Measurements from ENCODE around the gene PAX8. TPM values are rescaled to one million over a fixed set of nuclear protein-coding genes. Genes with fewer than 3 reads are reported as not detected.

The PAX8 gene
- total and polyA plus RNA-seq, 2 donors (not counting 1 experiment from before 2014, with no cell fraction given): 0.26 to 0.50 TPM

- Histone ChIP-seq H3K27ac (ENCODE audit: insufficient read depth, low read length) (no peak overlapping the region), H3K4me1 (ENCODE audit: control insufficient read depth, extremely low read depth, insufficient read depth, low read length) (no peaks in the 10 kb centered on the region), H3K79me2 (ENCODE audit: control insufficient read depth, insufficient read depth, low read length) (no peaks in the 10 kb centered on the region), H3K9ac (ENCODE audit: insufficient read depth, low read length) (no peak overlapping the region), H3K4me3 (replicated peaks in 1 of 4; ENCODE audit: control extremely low read depth in 1 of 4, insufficient read depth in 1 of 4, low read depth in 3 of 4, low read length in 4 of 4) (no peak overlapping the region), H3K9me3 (ENCODE audit: control insufficient read depth, insufficient read depth, low read depth, low read length) (no peaks in the 10 kb centered on the region), H3K27me3 (ENCODE audit: control insufficient read depth, insufficient read depth, low read length) (no peaks in the 10 kb centered on the region), H2AFZ (ENCODE audit: low read length) (no peak overlapping the region), H4K20me1 (ENCODE audit: control insufficient read depth, extremely low read depth, insufficient read depth, low read length) (no peaks in the 10 kb centered on the region), H3K36me3 (ENCODE audit: control insufficient read depth, insufficient read depth, low read length) (no peaks in the 10 kb centered on the region), H3K4me2 (ENCODE audit: extremely low read depth, insufficient read depth, low read length) (no peak overlapping the region)
- DNase-seq (ENCODE audit: low read depth in 2 of 2): no peak
- TF ChIP-seq, protein P1, sequence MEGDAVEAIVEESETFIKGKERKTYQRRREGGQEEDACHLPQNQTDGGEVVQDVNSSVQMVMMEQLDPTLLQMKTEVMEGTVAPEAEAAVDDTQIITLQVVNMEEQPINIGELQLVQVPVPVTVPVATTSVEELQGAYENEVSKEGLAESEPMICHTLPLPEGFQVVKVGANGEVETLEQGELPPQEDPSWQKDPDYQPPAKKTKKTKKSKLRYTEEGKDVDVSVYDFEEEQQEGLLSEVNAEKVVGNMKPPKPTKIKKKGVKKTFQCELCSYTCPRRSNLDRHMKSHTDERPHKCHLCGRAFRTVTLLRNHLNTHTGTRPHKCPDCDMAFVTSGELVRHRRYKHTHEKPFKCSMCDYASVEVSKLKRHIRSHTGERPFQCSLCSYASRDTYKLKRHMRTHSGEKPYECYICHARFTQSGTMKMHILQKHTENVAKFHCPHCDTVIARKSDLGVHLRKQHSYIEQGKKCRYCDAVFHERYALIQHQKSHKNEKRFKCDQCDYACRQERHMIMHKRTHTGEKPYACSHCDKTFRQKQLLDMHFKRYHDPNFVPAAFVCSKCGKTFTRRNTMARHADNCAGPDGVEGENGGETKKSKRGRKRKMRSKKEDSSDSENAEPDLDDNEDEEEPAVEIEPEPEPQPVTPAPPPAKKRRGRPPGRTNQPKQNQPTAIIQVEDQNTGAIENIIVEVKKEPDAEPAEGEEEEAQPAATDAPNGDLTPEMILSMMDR (conservative IDR thresholded peaks at IDR 0.05 in 1 of 2, IDR thresholded peaks at IDR 0.05 in 1 of 2; ENCODE audit: low read depth in 1 of 2, low read length in 2 of 2): no peak
- TF ChIP-seq EZH2 (IDR thresholded peaks at IDR 0.05; ENCODE audit: low read length, missing control alignments): no peak
Observed at GRCh38 chr2:113171334-113172075, 107.2 kb downstream of the PAX8 start.

- Histone ChIP-seq H3K4me3 (replicated peaks in 1 of 4; ENCODE audit: control extremely low read depth in 1 of 4, insufficient read depth in 1 of 4, low read depth in 3 of 4, low read length in 4 of 4) (no peak overlapping the region), H2AFZ (ENCODE audit: low read length) (no peak overlapping the region), H4K20me1 (ENCODE audit: control insufficient read depth, extremely low read depth, insufficient read depth, low read length) (no peaks in the 10 kb centered on the region), H3K4me1 (ENCODE audit: control insufficient read depth, extremely low read depth, insufficient read depth, low read length) (no peaks in the 10 kb centered on the region), H3K9me3 (ENCODE audit: control insufficient read depth, insufficient read depth, low read depth, low read length) (no peaks in the 10 kb centered on the region), H3K4me2 (ENCODE audit: extremely low read depth, insufficient read depth, low read length) (no peak overlapping the region), H3K9ac (ENCODE audit: insufficient read depth, low read length) (no peak overlapping the region), H3K79me2 (ENCODE audit: control insufficient read depth, insufficient read depth, low read length) (no peaks in the 10 kb centered on the region), H3K27me3 (ENCODE audit: control insufficient read depth, insufficient read depth, low read length) (no peaks in the 10 kb centered on the region), H3K27ac (ENCODE audit: insufficient read depth, low read length) (no peak overlapping the region), H3K36me3 (ENCODE audit: control insufficient read depth, insufficient read depth, low read length) (no peaks in the 10 kb centered on the region)
- no peak for DNase-seq (ENCODE audit: low read depth in 2 of 2)
- TF ChIP-seq, protein P1 (conservative IDR thresholded peaks at IDR 0.05 in 1 of 2, IDR thresholded peaks at IDR 0.05 in 1 of 2; ENCODE audit: low read depth in 1 of 2, low read length in 2 of 2): no peak
- TF ChIP-seq EZH2 (IDR thresholded peaks at IDR 0.05; ENCODE audit: low read length, missing control alignments): no peak
Observed at GRCh38 chr2:113169586-113169985, 109.1 kb downstream of the PAX8 start.

GRCh38 chr2:113169002-113169530 lies 109.7 kb downstream of the PAX8 start:
- Histone ChIP-seq H3K27me3 (ENCODE audit: control insufficient read depth, insufficient read depth, low read length) (no peaks in the 10 kb centered on the region), H3K4me1 (ENCODE audit: control insufficient read depth, extremely low read depth, insufficient read depth, low read length) (no peaks in the 10 kb centered on the region), H4K20me1 (ENCODE audit: control insufficient read depth, extremely low read depth, insufficient read depth, low read length) (no peaks in the 10 kb centered on the region), H3K9ac (ENCODE audit: insufficient read depth, low read length) (no peak overlapping the region), H3K36me3 (ENCODE audit: control insufficient read depth, insufficient read depth, low read length) (no peaks in the 10 kb centered on the region), H3K79me2 (ENCODE audit: control insufficient read depth, insufficient read depth, low read length) (no peaks in the 10 kb centered on the region), H2AFZ (ENCODE audit: low read length) (no peak overlapping the region), H3K4me2 (ENCODE audit: extremely low read depth, insufficient read depth, low read length) (no peak overlapping the region), H3K27ac (ENCODE audit: insufficient read depth, low read length) (no peak overlapping the region), H3K9me3 (ENCODE audit: control insufficient read depth, insufficient read depth, low read depth, low read length) (no peaks in the 10 kb centered on the region), H3K4me3 (replicated peaks in 1 of 4; ENCODE audit: control extremely low read depth in 1 of 4, insufficient read depth in 1 of 4, low read depth in 3 of 4, low read length in 4 of 4) (no peak overlapping the region)
- TF ChIP-seq EZH2 (IDR thresholded peaks at IDR 0.05; ENCODE audit: low read length, missing control alignments): no peak
- TF ChIP-seq, protein P1 (conservative IDR thresholded peaks at IDR 0.05 in 1 of 2, IDR thresholded peaks at IDR 0.05 in 1 of 2; ENCODE audit: low read depth in 1 of 2, low read length in 2 of 2): no peak
- DNase-seq (ENCODE audit: low read depth in 2 of 2): no peak
